Amygdala (tissue), 56 donors: ENCODE measurements around the gene AGXT2.

Experiments
- DNase-seq, 56 donors: peaks; one replicate each; lab custom pipeline; 2025; lab: John Stamatoyannopoulos, UW

AGXT2 gene

GRCh38 chr5:35023391-35024178, 24.2 kb downstream of the AGXT2 start:
- DNase-seq, result no peak

GRCh38 chr5:35016174-35017051, 31.3 kb downstream of the AGXT2 start:
- DNase-seq, result no peak

- no peak for DNase-seq
Measured at GRCh38 chr5:35015063-35015462, 32.7 kb downstream of the AGXT2 start.

- DNase-seq, result no peak
Measured at GRCh38 chr5:35012796-35013195, 35.0 kb downstream of the AGXT2 start.

- DNase-seq, result no peak
Measured at GRCh38 chr5:35012365-35012764, 35.4 kb downstream of the AGXT2 start.

- DNase-seq, result no peak
Measured at GRCh38 chr5:35010676-35011075, 37.1 kb downstream of the AGXT2 start.

- no peak for DNase-seq
Measured at GRCh38 chr5:35009657-35010056, 38.1 kb downstream of the AGXT2 start.

GRCh38 chr5:35009019-35009418, 38.7 kb downstream of the AGXT2 start:
- no peak for DNase-seq

- no peak for DNase-seq
Measured at GRCh38 chr5:35004771-35005170, 43.0 kb downstream of the AGXT2 start.

- no peak for DNase-seq
Measured at GRCh38 chr5:35004200-35004599, 43.5 kb downstream of the AGXT2 start.

- peak in 37 of 56 donors; percentile 1 to 70 (median 19) for DNase-seq
Measured at GRCh38 chr5:35003018-35003957, 44.5 kb downstream of the AGXT2 start.

- DNase-seq, result no peak
Measured at GRCh38 chr5:35002459-35002858, 45.3 kb downstream of the AGXT2 start.

- no peak for DNase-seq
Measured at GRCh38 chr5:35001842-35002241, 45.9 kb downstream of the AGXT2 start.

- DNase-seq, result peak in 2 of 56 donors; percentile 0 to 1
Measured at GRCh38 chr5:34998058-34998789, 49.5 kb downstream of the AGXT2 start.

- DNase-seq, result no peak
Measured at GRCh38 chr5:34996261-34996660, 51.5 kb downstream of the AGXT2 start.

GRCh38 chr5:34993951-34994350, 53.8 kb downstream of the AGXT2 start:
- DNase-seq, result peak in 1 of 56 donors; percentile 1

GRCh38 chr5:34991486-34992238, 56.1 kb downstream of the AGXT2 start:
- no peak for DNase-seq

- no peak for DNase-seq
Measured at GRCh38 chr5:34986965-34987364, 60.8 kb downstream of the AGXT2 start.

- DNase-seq, result no peak
Measured at GRCh38 chr5:34982823-34983222, 64.9 kb downstream of the AGXT2 start.
